ENCODE data around the gene ELMOD1.

ELMOD1 gene

GRCh38 chr11:107594736-107595135, 3.8 kb downstream of the ELMOD1 start:
- Mint-ChIP-seq H3K4me1 (ENCODE audit: low read depth) (peaks cover 11% of the 10 kb centered on the region), H3K36me3 (ENCODE audit: low read depth) (no peaks in the 10 kb centered on the region), H3K27ac (no peak overlapping the region), H3K27me3 (ENCODE audit: low read depth) (peaks cover 69% of the 10 kb centered on the region), H3K4me3 (no peak overlapping the region), H3K9me3 (no peaks in the 10 kb centered on the region)
- no peak for DNase-seq (ENCODE audit: low spot score)

DNA sequence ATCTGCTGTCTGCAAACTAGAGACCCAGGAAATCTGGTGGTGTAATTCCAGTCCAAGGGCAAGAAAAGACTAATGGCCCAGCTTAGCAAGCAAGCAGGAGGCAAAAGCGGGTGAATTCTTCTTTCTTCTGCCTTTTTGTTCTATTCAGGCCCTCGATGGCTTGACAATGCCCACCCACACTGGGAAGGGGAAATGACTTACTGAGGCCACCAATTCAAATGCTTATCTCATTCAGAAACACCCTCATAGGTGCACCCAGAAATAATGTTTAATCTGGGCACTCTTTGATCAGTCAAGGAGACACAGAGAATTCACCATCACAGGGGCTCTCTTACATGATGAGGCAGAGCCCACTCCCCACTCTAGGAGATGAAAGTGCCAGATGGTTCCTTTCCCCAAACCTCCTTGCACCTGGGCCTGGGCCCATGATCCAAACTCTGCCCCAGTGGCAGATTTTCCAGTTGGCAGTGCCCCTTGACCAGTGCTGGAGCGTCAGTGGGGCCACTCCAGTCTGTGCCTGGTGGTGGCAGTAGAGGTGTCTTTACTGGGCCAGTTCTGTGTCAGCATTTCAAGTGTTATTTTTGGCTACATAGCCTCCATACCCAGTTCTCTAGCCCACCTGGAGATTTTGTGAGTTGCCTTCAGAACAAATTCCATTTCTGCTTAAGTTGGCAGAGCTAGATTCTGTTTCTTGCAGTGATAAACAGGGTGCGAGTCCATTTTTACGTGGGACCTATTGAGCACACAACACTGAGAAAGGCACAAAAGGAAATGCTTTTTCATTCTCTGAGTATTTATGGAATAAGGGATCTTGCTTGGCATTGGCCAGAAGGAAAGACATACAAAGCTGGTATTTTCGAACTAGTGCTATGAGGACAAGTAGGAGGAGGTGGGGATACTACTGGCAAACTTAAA, 7.5 kb downstream of the ELMOD1 start:
- Mint-ChIP-seq H3K27ac (no peak overlapping the region), H3K4me3 (no peak overlapping the region), H3K36me3 (ENCODE audit: low read depth) (no peaks in the 10 kb centered on the region), H3K27me3 (ENCODE audit: low read depth) (peaks cover 52% of the 10 kb centered on the region), H3K4me1 (ENCODE audit: low read depth) (no peaks in the 10 kb centered on the region), H3K9me3 (no peaks in the 10 kb centered on the region)
- DNase-seq (ENCODE audit: low spot score): no peak

DNA sequence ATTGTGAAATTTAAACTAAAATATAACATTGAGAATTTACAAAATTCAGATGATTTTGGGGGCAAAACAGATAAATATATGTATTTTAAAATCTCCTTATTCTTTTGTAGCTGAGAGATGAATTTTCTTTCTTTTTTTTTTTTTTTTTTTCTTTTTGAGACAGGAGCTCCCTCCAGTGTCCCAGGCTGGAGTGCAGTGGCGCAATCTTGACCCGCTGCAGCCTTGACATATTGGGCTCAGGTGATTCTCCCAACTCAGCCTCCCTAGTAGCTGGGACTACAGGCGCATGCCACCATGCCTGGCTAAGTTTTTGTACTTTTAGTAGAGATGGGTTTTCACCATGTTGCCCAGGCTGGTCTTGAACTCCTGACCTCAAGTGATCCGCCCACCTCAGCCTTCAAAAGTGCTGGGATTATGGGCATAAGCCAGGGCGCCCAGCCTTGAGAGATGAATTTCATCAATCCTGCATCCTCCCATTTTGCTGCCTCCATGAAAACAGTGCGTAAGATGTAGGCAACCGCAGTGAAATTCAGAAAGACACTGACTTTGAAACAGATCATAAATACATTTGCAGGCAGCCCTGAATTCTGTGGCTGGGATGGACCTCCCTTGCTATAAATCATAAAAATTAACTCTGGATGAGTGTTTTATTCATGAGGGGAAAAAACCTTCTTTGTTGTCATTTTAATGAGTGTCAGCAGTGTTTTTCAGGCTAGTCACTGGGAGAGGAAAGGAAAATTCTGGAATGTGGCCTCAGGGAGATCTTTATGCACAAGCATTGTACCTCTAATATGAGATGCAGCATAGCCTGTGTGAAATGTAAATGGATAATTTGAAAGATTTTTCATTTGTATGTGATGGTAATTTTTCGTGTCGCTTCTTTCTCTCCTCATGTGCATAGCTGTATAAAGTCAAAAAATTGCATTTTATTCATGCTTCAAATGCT, 14.4 kb downstream of the ELMOD1 start:
- DNase-seq (ENCODE audit: low spot score): no peak
- H3K4me3 Mint-ChIP-seq: no peak overlapping the region
- peaks cover 40% of the 10 kb centered on the region for H3K27me3 Mint-ChIP-seq (ENCODE audit: low read depth)
- H3K9me3 Mint-ChIP-seq: no peaks in the 10 kb centered on the region
- no peak overlapping the region for H3K27ac Mint-ChIP-seq
- no peaks in the 10 kb centered on the region for H3K36me3 Mint-ChIP-seq (ENCODE audit: low read depth)
- no peaks in the 10 kb centered on the region for H3K4me1 Mint-ChIP-seq (ENCODE audit: low read depth)

DNA sequence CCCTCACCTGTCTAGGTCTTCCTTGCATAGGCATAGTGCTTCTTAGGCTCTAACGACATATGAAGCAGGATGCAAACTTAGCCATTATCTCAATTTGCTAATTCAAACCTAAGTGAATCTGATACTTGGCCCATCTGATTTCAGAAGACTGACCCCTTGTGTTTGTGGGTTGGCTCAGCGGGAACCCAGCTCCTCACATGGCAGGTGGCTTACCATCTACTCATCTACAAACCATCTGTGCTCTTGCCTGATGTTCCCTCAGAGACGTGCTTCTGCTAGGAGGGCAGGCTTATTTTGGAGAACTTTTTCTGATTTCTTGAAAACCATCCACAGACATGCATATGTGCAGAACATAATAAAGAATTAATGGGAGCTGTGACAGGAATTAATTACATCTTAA, 15.2 kb downstream of the ELMOD1 start:
- peaks cover 39% of the 10 kb centered on the region for H3K27me3 Mint-ChIP-seq (ENCODE audit: low read depth)
- no peaks in the 10 kb centered on the region for H3K4me1 Mint-ChIP-seq (ENCODE audit: low read depth)
- H3K27ac Mint-ChIP-seq: no peak overlapping the region
- H3K36me3 Mint-ChIP-seq (ENCODE audit: low read depth): no peaks in the 10 kb centered on the region
- no peak overlapping the region for H3K4me3 Mint-ChIP-seq
- DNase-seq (ENCODE audit: low spot score): no peak
- no peaks in the 10 kb centered on the region for H3K9me3 Mint-ChIP-seq

- Mint-ChIP-seq H3K36me3 (ENCODE audit: low read depth) (no peaks in the 10 kb centered on the region), H3K27me3 (ENCODE audit: low read depth) (peaks cover 29% of the 10 kb centered on the region), H3K27ac (no peak overlapping the region), H3K9me3 (no peaks in the 10 kb centered on the region), H3K4me3 (no peak overlapping the region), H3K4me1 (ENCODE audit: low read depth) (no peaks in the 10 kb centered on the region)
- no peak for DNase-seq (ENCODE audit: low spot score)
Measured at GRCh38 chr11:107608809-107609208, 17.9 kb downstream of the ELMOD1 start.

DNA sequence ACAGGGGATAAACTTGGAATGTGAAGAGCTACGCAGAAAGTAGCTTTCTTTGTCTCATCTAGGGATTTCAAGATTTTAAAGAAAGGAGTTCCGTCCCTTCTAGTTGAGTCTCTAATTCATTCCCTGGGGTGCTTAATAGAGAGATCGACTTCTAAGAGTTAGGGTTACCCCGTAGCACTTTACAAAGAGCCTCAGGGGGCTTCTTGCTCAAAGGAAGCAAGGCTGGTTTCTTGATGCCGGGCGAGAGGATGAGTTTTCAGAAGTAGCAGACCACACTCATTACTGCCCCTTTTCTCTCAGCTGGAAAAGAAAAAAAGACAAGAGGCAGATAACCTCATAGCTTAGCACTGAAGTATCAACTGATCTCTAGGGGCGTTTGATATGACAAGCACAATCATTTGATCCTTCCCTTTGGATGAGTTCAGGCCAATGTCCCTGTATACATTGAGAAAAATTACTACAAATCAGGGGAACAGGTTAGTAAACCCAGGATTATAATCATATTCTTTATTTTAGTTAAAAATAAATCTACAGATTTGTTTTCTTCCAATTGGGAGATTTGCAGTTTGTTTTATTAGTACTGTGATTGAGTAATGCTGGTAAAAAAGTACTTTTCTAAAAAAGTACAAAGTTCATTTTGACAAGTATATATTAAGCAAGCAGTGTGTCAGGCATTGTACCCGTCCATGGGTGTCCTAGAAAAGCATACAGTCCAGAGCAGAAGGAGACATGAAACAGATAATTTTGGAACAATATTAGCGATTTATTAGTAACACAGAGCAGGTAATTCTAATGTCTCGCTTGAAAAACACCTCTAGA, 18.7 kb downstream of the ELMOD1 start:
- no peaks in the 10 kb centered on the region for H3K36me3 Mint-ChIP-seq (ENCODE audit: low read depth)
- H3K27ac Mint-ChIP-seq: no peak overlapping the region
- H3K4me3 Mint-ChIP-seq: no peak overlapping the region
- DNase-seq (ENCODE audit: low spot score): no peak
- no peaks in the 10 kb centered on the region for H3K9me3 Mint-ChIP-seq
- H3K27me3 Mint-ChIP-seq (ENCODE audit: low read depth): peaks cover 25% of the 10 kb centered on the region
- H3K4me1 Mint-ChIP-seq (ENCODE audit: low read depth): no peaks in the 10 kb centered on the region

- Mint-ChIP-seq H3K27me3 (ENCODE audit: low read depth) (peaks cover 13% of the 10 kb centered on the region), H3K4me3 (no peak overlapping the region), H3K27ac (no peak overlapping the region), H3K9me3 (no peaks in the 10 kb centered on the region), H3K36me3 (ENCODE audit: low read depth) (no peaks in the 10 kb centered on the region), H3K4me1 (ENCODE audit: low read depth) (no peaks in the 10 kb centered on the region)
- no peak for DNase-seq (ENCODE audit: low spot score)
Measured at GRCh38 chr11:107612445-107612844, 21.5 kb downstream of the ELMOD1 start.

GRCh38 chr11:107619926-107620325, 29.0 kb downstream of the ELMOD1 start:
- Mint-ChIP-seq H3K36me3 (ENCODE audit: low read depth) (no peaks in the 10 kb centered on the region), H3K27ac (no peak overlapping the region), H3K27me3 (ENCODE audit: low read depth) (peaks cover 7% of the 10 kb centered on the region), H3K4me3 (no peak overlapping the region), H3K4me1 (ENCODE audit: low read depth) (peaks cover 2% of the 10 kb centered on the region), H3K9me3 (no peaks in the 10 kb centered on the region)
- DNase-seq (ENCODE audit: low spot score): no peak

DNA sequence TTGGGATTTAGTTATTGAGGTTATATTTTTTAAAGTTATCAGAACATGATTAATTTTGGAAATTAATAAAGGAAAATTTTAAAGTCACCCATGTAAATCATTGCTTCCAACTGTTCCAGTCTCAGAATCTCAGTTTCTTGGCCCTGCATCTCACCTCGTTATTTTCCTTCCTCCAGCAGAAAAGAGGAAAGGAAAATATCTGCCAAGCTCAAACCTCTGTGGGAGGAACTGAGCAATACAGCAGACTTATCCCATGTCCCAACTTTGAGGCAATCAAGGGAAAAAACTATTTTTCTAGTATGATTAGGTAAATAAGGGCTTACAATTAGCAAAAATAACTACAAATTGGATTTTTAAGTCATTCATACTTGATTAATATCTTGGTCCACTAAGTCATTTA, 30.1 kb downstream of the ELMOD1 start:
- H3K4me1 Mint-ChIP-seq (ENCODE audit: low read depth): peaks cover 2% of the 10 kb centered on the region
- H3K27me3 Mint-ChIP-seq (ENCODE audit: low read depth): peaks cover 19% of the 10 kb centered on the region
- DNase-seq (ENCODE audit: low spot score): no peak
- no peaks in the 10 kb centered on the region for H3K9me3 Mint-ChIP-seq
- no peaks in the 10 kb centered on the region for H3K36me3 Mint-ChIP-seq (ENCODE audit: low read depth)
- no peak overlapping the region for H3K4me3 Mint-ChIP-seq
- no peak overlapping the region for H3K27ac Mint-ChIP-seq

DNA sequence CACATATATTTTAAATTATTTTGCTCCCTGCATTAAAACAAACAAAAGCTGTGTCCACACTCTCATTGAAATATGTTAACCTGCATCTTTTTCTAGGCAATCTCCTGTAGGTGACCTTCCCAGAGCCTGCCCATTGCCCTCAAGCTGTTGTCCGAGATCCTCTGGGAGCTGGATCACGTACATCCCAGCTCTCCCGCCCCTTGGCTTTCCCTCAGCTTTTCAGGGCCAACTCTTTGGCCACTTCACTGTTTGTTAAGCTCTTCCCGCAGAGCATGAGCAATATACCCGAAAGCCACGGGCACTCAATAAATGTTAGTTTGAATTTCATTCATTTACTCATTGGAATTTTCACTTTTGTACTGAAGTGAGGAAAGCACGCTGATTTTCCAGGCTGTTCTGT, 32.2 kb downstream of the ELMOD1 start:
- no peak overlapping the region for H3K27ac Mint-ChIP-seq
- no peak for DNase-seq (ENCODE audit: low spot score)
- H3K27me3 Mint-ChIP-seq (ENCODE audit: low read depth): peaks cover 31% of the 10 kb centered on the region

DNA sequence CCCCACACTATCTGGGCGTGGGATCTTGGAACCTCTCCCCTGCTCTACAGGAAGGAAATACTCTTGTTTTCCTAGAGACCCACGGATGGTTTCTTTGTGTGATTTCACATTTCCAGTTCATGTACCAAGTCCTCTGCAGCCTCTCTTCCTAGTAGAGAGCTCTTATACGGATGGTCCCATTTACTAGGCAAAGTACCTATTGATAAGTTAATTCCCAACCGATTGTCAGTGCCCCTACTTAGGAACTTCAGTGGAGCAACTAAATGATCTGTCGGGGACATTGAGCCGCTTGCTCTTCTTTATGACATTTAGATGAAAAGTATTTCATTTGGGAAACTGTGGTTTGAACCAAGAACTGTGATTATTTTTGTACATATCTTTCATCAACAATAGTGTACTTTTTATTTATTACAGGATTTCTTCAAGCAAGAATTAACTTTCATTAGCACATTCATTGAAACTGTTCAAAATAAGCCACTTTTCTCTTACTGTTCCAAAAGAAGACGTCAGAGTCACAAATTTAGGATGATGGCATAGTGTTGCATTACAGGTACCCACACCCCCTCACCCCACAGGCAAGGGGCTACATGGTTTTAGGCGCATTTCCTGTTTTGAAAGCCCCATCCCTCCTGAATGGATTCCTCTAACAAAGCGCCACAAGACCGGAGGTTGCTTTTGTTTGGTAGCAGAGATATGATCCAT, 34.2 kb downstream of the ELMOD1 start:
- peaks cover 2% of the 10 kb centered on the region for H3K4me1 Mint-ChIP-seq (ENCODE audit: low read depth)
- H3K36me3 Mint-ChIP-seq (ENCODE audit: low read depth): no peaks in the 10 kb centered on the region
- H3K27me3 Mint-ChIP-seq (ENCODE audit: low read depth): peaks cover 34% of the 10 kb centered on the region
- no peak overlapping the region for H3K27ac Mint-ChIP-seq
- H3K9me3 Mint-ChIP-seq: no peaks in the 10 kb centered on the region
- no peak for DNase-seq (ENCODE audit: low spot score)
- H3K4me3 Mint-ChIP-seq: no peak overlapping the region

More for the DNA sequence above, 32.2 kb downstream of the ELMOD1 start:
- Mint-ChIP-seq H3K4me1 (ENCODE audit: low read depth) (peaks cover 2% of the 10 kb centered on the region), H3K4me3 (no peak overlapping the region), H3K36me3 (ENCODE audit: low read depth) (no peaks in the 10 kb centered on the region), H3K9me3 (no peaks in the 10 kb centered on the region)

DNA sequence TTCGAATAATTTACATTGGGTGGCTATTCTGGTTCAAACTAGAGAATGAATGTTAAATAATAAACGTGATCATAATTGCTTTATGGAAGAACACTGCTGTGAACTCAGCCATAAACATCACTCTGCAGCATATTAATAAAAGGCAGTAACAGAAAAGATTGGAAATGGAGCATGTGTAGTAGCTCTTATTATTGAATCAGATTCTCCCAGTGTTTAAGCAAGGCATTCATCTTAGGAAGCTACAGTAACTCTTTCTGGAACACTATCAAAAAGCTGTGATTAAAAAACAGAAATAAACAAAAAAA, 34.7 kb downstream of the ELMOD1 start:
- DNase-seq (ENCODE audit: low spot score): no peak
- H3K9me3 Mint-ChIP-seq: no peaks in the 10 kb centered on the region
- no peak overlapping the region for H3K4me3 Mint-ChIP-seq
- no peaks in the 10 kb centered on the region for H3K36me3 Mint-ChIP-seq (ENCODE audit: low read depth)
- no peak overlapping the region for H3K27ac Mint-ChIP-seq
- peaks cover 34% of the 10 kb centered on the region for H3K27me3 Mint-ChIP-seq (ENCODE audit: low read depth)
- peaks cover 2% of the 10 kb centered on the region for H3K4me1 Mint-ChIP-seq (ENCODE audit: low read depth)

DNA sequence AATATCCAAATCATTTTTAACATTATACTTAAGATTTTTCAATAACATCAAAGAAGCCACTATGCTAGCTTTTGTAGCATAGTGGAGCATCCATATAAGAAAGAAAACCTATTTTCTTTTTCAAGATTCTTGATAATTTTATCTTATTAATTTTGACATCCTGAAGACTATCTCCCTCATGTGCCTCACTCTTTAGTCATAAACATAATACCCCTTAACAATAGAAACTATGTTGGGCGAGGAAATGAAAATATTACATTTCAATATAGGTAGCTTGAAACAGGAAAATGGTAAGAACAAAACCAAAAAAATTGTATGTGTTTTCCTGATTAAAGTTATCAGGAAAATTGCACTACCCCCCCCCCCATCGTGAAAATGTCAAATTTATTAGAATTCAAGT, 40.1 kb downstream of the ELMOD1 start:
- Mint-ChIP-seq H3K9me3 (no peaks in the 10 kb centered on the region), H3K4me3 (no peak overlapping the region), H3K36me3 (ENCODE audit: low read depth) (no peaks in the 10 kb centered on the region), H3K27me3 (ENCODE audit: low read depth) (peaks cover 26% of the 10 kb centered on the region), H3K27ac (no peak overlapping the region), H3K4me1 (ENCODE audit: low read depth) (no peaks in the 10 kb centered on the region)
- DNase-seq (ENCODE audit: low spot score): no peak
